Colon (tissue), 2 donors: ENCODE results near the gene DNAJC28.
"Not testable (repeated sequence)": the region's sequence is repeated elsewhere in the genome, so short reads cannot be mapped to it uniquely, and the experiment has no call there.

ENCODE experiments used
- FAIRE-seq: peaks from 2 replicates; lab custom pipeline; 2012; peaks lifted over from hg19 to GRCh38; lab: Jason Lieb, UNC
- donor health status: control.
- donor health status: control.

Gene DNAJC28

GRCh38 chr21:33481314-33481943, 10.1 kb downstream of the DNAJC28 start:
- no peak for FAIRE-seq

- FAIRE-seq = no peak
Observed at GRCh38 chr21:33480481-33481103, 10.9 kb downstream of the DNAJC28 start.

GRCh38 chr21:33479679-33480480, 11.6 kb downstream of the DNAJC28 start, which contains the start of gene TMEM50B:
Gene TMEM50B (minus strand): TSS chr21:33479974. CDS start chr21:33468885, 11,089 bp downstream.
- FAIRE-seq = no peak

GRCh38 chr21:33478935-33479678, 12.4 kb downstream of the DNAJC28 start:
- FAIRE-seq = no peak

GRCh38 chr21:33478182-33478581, 13.3 kb downstream of the DNAJC28 start:
- no peak for FAIRE-seq

GRCh38 chr21:33477066-33477465, 14.4 kb downstream of the DNAJC28 start:
- no peak for FAIRE-seq

GRCh38 chr21:33473344-33473743, 18.2 kb downstream of the DNAJC28 start:
- no peak for FAIRE-seq

- no peak for FAIRE-seq
Observed at GRCh38 chr21:33470701-33471100, 20.8 kb downstream of the DNAJC28 start.

- FAIRE-seq = not testable (repeated sequence)
Observed at GRCh38 chr21:33469183-33469582, 22.3 kb downstream of the DNAJC28 start.

- FAIRE-seq = peak; percentile 36
Observed at GRCh38 chr21:33461538-33462250, 29.8 kb downstream of the DNAJC28 start.

- no peak for FAIRE-seq
Observed at GRCh38 chr21:33458861-33459260, 32.7 kb downstream of the DNAJC28 start.

- FAIRE-seq = no peak
Observed at GRCh38 chr21:33455686-33456446, 35.6 kb downstream of the DNAJC28 start.

GRCh38 chr21:33452362-33452761, 39.2 kb downstream of the DNAJC28 start:
- no peak for FAIRE-seq

GRCh38 chr21:33451634-33452071, 39.9 kb downstream of the DNAJC28 start:
- no peak for FAIRE-seq

GRCh38 chr21:33449616-33450015, 41.9 kb downstream of the DNAJC28 start:
- no peak for FAIRE-seq

GRCh38 chr21:33446620-33447019, 44.9 kb downstream of the DNAJC28 start:
- not testable (repeated sequence) for FAIRE-seq

- no peak for FAIRE-seq
Observed at GRCh38 chr21:33444499-33444898, 47.0 kb downstream of the DNAJC28 start.

- FAIRE-seq = no peak
Observed at GRCh38 chr21:33443194-33443593, 48.3 kb downstream of the DNAJC28 start.

- FAIRE-seq = no peak
Observed at GRCh38 chr21:33441489-33442477, 49.7 kb downstream of the DNAJC28 start.
